ENCODE measurements around the gene EGFL7.

DNA sequence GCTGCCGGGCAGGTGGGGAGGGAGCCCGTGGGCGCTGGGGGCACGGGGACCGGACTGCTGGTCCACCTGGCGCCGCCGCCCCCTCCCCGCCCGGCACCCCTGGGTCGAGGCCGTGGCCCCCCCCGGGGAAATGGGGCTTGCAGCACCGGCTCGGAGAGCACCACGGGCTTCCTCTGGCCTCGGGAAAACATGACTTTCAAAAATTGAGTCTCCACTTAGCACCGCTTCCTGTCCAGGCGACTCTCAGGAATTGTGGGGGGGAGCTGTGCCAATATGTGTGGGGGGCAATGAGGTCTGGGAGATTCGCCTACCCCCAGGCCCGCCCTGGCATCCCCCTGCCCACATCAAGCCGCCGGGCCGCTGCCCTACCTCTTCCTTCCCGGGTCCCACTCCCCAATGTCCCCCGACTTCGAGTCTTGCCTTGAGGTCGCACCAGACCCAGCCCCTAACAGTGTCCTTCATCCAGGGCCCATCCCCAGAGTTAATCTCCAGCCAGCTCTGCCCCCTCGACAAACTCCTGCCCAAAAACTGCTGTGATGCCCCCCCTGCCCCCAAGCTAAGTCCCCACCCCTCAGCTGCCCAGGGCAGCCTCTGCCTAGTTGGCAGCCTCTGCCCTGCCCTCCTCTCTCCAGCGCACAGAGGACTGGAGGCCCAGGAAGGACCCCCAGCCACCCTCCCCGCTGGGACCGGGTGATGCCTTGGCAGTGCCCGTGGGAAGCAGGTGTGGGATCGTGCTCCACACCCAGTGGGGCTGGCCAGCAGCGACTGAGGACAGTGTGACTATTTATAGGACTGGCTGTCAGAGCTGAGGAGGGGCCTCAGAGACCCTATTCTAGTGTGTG, 3.9 kb downstream of the EGFL7 start:
- TF ChIP-seq, protein P1, sequence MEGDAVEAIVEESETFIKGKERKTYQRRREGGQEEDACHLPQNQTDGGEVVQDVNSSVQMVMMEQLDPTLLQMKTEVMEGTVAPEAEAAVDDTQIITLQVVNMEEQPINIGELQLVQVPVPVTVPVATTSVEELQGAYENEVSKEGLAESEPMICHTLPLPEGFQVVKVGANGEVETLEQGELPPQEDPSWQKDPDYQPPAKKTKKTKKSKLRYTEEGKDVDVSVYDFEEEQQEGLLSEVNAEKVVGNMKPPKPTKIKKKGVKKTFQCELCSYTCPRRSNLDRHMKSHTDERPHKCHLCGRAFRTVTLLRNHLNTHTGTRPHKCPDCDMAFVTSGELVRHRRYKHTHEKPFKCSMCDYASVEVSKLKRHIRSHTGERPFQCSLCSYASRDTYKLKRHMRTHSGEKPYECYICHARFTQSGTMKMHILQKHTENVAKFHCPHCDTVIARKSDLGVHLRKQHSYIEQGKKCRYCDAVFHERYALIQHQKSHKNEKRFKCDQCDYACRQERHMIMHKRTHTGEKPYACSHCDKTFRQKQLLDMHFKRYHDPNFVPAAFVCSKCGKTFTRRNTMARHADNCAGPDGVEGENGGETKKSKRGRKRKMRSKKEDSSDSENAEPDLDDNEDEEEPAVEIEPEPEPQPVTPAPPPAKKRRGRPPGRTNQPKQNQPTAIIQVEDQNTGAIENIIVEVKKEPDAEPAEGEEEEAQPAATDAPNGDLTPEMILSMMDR (IDR thresholded peaks at IDR 0.05) = no peak
- no peak for TF ChIP-seq POLR2A (IDR thresholded peaks at IDR 0.05)

Measured in right lobe of liver (tissue), 4 donors.